ENCODE results near the gene CLDN6.
"Not testable (repeated sequence)": the region's sequence is repeated elsewhere in the genome, so short reads cannot be mapped to it uniquely, and the experiment has no call there.

CLDN6 gene, protein sequence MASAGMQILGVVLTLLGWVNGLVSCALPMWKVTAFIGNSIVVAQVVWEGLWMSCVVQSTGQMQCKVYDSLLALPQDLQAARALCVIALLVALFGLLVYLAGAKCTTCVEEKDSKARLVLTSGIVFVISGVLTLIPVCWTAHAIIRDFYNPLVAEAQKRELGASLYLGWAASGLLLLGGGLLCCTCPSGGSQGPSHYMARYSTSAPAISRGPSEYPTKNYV

DNA sequence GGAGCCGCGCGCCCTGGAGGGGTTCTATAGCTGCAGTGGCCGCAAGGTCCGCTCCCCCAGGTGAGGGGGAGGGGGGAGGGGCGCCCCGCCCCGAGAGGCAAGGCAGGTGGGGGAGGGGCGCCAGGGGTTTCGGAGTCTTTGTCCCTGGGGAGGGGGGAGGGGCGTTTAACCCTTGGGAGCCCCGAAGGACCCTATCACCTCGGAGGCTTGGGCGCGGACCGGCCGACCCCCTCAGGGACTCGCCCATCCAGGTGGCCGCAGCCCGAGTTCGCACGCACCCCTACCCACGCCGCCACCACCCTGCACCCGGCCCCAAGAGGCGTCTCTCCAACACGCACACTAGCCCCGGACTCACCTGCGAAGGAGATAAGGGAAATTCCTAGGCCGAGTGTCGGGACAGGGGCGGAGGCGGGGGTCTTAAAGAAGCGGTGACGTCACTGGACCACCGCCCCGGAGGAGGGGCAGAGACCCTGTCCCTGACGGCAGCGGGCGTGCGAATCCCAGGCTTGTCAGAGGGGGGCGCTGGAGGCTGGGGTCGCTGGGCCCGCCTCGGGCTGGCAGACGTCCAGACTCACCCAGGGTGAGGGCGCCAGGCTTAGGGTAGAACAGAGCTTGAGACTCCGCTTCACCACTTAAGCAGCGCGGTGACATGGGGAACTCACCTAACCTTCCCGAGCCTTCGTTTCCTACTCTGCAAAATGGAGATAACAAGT lies at the start of gene CLDN6:
Gene CLDN6, minus strand, starts transcription at position 390 of the 713 bp plus-strand sequence. CDS start 2,162 bp downstream, outside the sequence.
- no peak for DNase-seq (ENCODE audit: low read depth in 1 of 2, low spot score in 1 of 2)

DNA sequence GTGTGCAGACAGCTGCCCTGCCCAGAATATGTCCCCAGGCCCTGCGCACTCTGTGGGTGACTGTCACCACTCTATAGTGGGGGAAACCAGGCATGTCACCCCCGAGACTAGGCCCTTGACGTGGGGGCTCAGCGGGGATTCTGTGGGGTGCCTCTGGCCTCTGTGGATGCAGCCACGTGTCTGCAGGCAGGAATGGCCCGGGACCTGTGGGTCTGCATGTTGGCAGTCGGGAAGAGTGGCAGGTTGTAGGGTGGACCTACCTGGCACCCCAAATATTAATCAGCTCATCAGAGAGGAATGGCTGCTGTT lies 48.4 kb upstream of the CLDN6 start:
- DNase-seq (ENCODE audit: low read depth in 1 of 2, low spot score in 1 of 2), result no peak

DNA sequence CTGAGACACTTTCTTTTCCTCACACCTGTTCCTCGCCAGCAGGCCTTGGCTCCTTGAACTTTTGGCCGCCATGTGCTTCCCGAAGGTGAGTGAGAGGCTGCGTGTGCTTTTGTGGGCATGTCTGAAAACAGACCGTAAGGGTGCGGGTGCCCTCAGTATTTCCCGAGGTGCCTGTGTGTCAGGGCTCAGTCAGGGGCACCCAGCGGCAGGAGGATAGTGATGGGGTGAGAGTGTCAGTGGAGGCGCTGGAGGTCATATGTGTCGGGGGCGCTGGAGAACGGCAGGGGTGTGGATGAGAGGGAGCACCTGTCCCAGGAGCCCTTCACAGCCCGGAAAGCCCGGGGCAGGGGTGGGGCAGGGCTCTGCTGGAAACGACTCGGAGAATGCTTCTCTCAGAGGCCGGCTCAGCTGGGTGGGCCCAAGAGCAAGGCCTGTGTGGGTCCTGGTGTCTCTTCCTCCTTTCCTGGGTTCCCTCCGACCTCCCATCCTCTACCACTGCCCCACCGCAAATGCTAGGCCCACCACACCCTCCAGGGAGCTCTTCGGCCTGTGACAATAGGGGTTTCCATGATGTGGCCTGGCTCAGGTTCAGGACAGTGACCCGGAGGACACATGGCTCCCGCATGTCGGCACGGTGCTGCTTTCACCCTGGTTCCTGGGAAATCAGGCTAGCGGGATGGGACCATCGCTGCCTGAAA lies 47.9 kb upstream of the CLDN6 start:
- DNase-seq (ENCODE audit: low read depth in 1 of 2, low spot score in 1 of 2), result no peak

DNA sequence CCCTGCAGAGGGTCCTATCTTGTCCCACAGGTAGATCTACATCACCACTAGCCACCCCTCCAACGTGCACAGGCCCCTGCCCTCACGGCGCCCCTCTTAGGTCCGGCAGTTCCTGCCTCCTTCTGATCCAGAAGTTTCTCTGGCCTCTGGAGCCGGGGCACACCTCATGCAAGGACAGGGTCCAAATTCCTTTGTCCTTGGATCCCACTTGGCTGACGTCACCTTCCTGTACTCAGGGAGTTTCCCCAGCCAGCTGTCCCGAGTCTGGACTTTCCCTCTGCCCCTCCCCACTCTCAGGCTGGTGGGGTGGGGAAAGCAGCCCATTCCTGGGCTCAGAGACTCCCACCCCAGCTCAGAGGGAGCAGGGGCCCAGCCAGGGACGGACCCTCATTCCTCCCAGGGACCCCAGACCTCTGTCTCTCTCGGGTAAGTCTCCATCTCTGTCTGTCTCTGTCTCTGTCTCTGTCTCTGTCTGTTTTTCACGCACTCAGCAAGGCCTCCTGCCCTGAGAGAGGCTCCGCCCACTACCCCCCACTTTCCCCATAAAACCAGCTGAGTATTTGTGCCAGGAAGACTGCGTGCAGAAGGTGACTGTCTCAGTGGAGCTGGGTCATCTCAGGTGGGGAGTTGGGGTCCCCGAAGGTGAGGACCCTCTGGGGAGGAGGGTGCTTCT lies 47.2 kb upstream of the CLDN6 start, which contains the start of gene IL32:
Gene IL32, plus strand, starts transcription at position 572 of the 673 bp plus-strand sequence. CDS start 172 bp downstream, outside the sequence.
- peak; percentile 48 to 59 for DNase-seq (ENCODE audit: low read depth in 1 of 2, low spot score in 1 of 2)

DNA sequence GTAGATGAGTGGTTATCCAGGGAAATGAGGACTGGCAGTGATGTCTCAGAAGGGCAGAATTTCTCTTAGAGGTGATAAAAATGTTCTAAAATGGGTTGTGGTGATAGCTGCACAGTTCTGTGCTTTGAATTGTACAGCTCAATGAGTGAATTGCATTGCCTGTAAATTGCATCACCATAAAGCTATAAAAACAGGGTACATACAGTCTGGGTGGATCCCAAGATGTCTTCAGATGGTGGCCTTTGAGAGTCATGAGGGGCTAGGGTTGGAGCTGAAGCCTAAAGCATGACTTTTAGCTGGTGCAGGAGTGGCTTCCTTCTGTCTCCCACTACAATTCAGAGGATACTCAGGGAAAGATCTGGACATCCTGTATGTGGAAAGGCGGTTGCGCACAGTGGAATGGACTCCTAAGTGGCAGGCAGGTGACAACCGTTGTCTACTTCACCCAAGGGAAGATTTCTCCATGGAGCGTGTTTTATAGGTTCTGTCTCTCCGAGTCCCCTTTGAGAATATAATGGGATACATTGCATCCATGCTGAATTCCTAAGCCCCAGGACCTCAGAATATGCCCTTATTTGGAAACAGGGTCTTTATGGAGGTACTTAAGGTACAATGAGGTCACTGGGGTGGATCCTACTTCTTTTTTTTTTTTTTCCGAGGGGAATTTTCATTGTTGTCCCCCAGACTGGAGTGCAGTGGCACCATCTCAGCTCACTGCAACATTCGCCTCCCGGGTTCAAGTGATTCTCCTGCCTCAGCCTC lies 45.8 kb upstream of the CLDN6 start:
- no peak for DNase-seq (ENCODE audit: low read depth in 1 of 2, low spot score in 1 of 2)

DNA sequence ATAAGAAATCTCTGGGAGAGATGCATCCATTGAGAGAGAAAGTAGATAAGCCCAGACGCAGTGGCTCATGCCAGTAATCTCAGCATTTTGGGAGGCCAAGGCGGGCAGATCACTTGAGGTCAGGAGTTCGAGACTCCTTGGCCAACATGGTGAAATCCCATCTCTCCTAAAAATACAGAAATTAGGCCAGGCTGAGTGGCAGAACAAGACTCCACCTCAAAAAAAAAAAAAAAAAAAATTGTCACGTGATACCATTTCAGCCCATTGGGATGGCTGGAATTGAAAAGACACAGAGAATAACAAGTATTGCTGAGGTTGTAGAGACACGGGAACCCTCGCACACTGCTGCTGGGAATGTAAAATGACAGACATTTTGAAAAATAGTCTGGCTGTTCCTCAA lies 44.6 kb upstream of the CLDN6 start:
- DNase-seq (ENCODE audit: low read depth in 1 of 2, low spot score in 1 of 2), result no peak

DNA sequence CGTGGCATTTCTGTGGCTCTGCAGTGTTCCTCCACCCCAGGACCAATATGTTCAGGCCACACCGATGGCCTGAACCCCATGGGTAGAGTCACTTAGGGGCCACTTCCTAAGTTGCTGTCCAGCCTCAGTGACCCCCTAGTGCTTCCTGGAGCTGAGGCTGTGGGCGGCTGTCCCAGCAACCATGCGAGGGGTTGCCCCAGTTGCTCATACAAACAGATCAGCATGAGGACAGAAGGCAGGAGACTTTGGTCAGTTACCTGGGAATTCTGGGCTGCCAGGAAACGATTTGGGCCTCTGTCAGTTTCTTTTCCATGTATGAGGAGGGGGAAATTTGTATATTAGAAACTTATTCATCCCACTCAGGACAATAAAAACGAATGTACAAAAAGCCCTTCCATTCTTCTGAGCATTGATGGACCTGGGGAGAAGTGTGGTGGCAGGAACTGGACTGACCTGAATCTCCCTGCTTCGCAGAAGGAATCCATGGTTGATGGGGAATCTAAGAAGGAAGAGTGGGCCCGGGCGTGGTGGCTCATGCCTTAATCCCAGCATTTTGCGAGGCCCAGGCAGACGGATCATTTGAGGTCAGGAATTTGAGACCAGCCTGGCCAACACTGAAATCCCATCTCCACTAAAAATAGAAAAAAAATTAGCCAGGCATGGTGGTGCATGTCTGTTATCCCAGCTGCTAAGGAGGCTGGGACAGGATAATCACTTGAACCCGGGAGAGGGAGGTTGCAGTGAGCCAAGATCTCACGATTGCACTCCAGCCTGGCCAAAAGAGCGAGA lies 42.5 kb upstream of the CLDN6 start:
- DNase-seq (ENCODE audit: low read depth in 1 of 2, low spot score in 1 of 2), result no peak

DNA sequence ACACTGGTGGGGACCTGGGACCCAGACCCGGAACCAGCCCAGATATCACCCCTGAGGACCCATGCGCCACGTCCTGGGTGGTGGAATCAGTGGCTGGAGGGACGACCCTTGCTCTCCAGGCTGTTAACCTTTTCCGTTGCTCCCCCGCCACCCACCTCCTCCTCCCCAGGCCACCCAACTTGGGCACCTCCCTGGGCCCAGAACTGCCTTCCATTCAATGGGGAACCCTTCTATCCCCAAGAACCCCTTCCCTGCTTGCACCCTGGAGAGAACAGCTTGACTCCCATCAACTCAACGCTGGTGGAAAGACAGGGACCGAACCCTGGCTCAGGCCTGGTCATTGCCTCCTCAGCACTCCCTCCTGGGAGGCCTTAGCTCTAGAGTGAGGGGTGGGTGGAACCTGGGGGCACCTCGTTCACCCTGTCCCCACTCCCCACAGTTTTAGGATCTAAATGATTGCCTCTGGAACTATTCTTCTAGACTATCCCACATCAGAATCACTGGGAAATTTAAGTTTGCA lies 41.8 kb upstream of the CLDN6 start:
- no peak for DNase-seq (ENCODE audit: low read depth in 1 of 2, low spot score in 1 of 2)

DNA sequence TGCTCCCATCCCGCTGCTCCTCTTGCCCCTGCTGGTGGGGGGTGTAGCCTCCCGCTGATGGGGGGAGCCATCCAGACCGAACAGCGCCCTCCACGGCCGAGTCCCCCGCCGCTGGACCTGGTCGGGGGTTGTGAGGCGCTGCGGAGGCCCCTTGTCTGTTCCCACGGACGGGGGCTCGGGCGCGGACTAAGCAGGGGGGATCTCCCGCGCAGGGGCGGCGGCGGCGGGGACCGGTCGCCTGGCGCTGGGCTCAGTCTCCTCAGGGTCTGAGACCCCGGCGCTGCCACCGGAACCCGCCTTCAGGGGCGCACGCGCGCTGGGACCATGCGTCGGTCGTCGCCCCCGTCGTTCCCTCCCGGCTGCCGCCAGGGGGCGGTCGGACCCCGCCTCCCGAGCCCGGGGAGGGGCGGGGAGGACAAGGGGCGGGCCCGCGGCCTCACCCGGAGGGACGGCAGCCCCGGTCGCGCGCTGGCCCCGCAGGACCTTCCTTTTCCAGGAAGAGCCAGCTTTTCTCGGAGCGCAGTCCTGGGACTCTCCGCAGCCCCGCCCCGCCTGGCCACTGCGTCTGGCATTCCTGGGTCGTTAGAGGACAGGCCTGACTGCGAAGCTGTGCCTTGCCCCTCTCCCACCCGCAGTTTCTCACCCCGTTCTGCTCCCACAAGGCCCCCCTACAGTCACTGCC lies 41.2 kb upstream of the CLDN6 start:
- DNase-seq (ENCODE audit: low read depth in 1 of 2, low spot score in 1 of 2), result peak; percentile 82 to 86

DNA sequence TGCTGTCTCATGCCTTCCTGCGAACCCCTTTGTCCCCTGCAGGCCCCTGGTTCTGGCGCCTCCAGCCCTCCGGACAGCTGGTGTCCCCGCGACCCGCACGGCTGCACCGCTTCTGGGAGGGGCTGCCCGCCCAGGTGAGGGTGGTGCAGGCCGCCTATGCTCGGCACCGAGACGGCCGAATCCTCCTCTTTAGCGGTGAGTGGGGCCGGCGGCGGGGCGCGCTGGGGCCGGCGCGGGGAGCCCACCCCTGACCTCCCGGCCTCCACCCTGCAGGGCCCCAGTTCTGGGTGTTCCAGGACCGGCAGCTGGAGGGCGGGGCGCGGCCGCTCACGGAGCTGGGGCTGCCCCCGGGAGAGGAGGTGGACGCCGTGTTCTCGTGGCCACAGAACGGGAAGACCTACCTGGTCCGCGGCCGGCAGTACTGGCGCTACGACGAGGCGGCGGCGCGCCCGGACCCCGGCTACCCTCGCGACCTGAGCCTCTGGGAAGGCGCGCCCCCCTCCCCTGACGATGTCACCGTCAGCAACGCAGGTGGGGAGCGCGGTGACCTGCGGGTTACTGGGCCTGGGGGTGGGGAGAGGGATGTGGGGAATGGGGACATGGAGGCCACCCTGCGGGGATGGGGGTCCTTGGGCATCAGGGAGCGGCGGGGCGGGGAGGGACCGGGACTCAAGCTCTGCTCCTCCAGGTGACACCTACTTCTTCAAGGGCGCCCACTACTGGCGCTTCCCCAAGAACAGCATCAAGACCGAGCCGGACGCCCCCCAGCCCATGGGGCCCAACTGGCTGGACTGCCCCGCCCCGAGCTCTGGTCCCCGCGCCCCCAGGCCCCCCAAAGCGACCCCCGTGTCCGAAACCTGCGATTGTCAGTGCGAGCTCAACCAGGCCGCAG lies 40.4 kb upstream of the CLDN6 start:
- DNase-seq (ENCODE audit: low read depth in 1 of 2, low spot score in 1 of 2), result no peak

DNA sequence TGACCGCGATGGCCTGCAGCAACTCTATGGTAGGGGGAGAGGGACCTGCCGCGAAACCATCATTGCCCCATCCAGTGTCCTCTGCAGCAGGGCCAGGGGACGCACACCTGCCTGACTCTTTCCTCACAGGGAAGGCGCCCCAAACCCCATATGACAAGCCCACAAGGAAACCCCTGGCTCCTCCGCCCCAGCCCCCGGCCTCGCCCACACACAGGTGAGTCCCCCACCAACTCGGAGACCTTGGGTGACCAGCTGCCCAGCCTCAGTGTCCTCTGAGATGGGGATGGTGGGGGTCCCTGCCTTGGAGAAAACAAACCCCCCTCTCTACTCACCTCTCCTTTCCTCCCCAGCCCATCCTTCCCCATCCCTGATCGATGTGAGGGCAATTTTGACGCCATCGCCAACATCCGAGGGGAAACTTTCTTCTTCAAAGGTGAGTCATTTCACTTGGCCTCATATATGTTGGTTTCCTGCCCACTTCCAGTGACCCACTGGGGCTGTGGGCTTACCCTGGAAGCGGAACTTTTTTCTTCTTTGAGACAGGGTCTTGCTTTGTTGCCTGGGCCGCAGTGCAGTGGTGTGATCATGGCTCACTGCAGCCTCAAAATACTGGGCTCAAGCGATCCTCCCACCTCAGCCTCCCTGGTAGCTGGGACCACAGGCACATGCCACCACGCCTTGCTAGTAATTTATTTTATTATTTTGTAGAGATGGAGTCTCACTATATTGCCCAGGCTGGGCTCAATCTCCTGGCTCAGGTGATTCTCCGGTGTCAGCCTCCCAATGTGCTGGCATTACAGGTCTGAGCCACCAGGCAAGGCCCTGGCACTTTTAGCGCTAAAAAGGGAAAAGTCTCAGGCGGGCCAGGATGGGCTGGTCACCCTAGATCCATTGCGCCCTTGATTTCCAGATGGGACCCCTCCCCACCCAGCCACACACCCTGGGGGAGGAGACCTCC lies 39.5 kb upstream of the CLDN6 start:
- DNase-seq (ENCODE audit: low read depth in 1 of 2, low spot score in 1 of 2), result no peak

DNA sequence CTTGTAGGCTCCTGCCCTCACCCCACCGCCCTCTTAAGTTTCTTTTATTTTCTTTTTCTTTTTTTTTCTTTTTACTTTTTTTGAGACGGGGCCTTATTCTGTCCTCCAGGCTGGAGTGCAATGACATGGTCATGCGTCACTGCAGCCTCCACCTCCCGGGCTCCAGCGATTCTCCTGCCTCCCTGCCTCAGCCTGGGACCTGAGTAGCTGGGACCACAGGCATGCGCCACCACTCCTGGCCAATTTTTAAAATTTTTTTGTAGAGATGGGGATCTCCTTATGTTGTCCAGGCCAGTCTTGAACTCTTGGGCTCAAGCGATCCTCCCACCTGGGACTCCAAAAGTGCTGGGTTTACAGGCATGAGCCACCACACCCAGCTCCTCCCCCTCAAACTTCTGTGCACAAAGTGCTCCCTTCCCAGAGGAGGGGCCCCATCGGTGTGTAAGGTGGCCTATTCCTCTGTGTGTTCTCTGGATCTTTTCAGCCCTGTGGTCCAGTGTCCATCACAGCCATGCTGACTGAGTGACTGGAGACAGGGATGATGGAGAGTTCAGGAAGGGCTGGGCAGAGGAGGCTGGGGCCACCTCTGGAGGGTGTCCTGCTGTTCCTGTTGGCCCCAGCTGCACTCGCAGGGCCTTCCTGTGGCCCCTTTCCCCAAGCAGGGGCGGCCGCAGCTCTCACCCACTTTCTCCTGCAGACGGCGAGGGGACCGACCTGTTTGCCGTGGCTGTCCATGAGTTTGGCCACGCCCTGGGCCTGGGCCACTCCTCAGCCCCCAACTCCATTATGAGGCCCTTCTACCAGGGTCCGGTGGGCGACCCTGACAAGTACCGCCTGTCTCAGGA lies 38.6 kb upstream of the CLDN6 start:
- no peak for DNase-seq (ENCODE audit: low read depth in 1 of 2, low spot score in 1 of 2)

DNA sequence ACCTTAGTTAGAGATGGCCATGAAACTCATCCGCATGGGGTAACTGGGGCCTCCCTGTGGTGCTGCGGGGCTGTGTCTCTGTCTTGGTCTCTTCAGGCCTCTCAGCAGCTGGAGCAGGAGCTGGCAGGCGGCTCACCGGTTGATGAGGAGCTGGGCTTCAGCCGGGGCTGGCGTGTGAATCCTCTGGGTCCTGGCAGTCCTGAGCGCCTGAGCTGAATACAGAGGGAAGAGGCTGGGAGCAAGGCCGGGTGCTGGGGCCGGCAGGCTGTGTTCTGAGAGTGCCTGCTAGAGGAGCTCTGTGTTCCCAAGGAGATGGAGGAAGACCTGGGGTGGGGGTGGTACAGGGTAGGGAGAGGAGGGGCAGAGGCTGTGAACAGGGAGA lies 37.7 kb upstream of the CLDN6 start:
- not testable (repeated sequence) for DNase-seq (ENCODE audit: low read depth in 1 of 2, low spot score in 1 of 2)

DNA sequence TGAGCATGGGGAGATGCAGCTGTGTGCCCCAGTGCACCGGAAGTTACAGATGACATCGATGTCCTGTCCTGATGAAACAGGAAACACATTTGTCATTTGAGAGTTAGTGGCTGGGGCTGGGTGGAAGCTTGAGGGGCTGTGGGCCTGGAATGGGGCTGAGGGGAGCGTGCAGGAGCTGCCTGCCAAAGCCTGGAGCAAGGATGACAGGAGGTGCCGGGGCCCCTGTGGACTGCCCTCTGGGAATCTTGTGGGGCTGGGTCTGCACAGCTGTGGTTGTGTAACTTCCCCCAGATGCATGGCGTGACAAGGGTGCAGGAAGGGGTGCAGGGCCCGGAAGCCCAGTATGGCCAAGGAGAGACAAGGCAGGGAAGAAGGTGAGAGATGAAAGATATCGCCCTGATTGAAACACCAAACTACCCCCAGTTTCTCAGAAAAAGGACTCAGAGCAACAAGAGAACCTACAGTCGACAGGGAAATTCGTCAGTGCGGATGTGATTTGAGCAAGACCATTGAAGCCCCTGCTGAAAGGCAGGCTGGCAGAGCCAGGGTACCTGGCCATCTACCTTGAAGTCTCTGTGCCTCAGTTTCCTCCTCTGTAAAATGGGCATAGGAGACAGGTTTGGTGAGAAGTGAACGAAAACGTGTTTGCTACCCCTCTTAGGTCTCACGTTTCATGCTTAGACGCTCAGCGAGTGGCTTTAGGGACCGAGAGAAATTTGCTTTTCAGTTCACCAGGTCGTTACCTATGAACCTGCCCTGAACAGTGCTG lies 37.2 kb upstream of the CLDN6 start:
- DNase-seq (ENCODE audit: low read depth in 1 of 2, low spot score in 1 of 2), result no peak

DNA sequence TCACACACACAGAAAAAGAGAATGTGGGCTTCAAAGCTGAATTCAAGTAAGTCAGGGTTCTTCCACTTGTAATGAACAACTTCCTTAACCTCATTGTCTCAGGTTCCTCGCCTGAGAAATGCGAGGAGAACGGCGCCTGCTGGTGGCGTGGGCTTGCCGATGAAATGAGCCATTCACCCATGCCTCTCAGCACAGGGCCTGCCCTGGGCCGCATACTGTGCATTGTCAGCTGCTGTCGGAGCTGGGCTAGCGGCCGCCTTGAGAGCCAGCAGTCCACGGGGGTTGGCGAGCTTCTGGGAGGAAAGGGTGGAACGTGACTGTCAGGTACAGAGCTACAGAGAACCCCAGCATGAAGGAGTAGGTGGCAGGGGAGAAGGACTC lies 35.3 kb upstream of the CLDN6 start:
- not testable (repeated sequence) for DNase-seq (ENCODE audit: low read depth in 1 of 2, low spot score in 1 of 2)

All from stimulated activated CD4-positive, alpha-beta T cell treated with anti-CD3 and anti-CD28 coated beads, Interleukin-15, amount 100 ng/mL, for 1 hour (primary cell).